Non-pigmented ciliary epithelial cell (primary cell): ENCODE results near the gene SH3GL1.

ENCODE experiments used
- DNase-seq: peaks from one replicate; pipeline ENCODE4 v3.0.0-alpha.2; 2010; ENCODE audit warnings: low read depth

Gene SH3GL1

DNA sequence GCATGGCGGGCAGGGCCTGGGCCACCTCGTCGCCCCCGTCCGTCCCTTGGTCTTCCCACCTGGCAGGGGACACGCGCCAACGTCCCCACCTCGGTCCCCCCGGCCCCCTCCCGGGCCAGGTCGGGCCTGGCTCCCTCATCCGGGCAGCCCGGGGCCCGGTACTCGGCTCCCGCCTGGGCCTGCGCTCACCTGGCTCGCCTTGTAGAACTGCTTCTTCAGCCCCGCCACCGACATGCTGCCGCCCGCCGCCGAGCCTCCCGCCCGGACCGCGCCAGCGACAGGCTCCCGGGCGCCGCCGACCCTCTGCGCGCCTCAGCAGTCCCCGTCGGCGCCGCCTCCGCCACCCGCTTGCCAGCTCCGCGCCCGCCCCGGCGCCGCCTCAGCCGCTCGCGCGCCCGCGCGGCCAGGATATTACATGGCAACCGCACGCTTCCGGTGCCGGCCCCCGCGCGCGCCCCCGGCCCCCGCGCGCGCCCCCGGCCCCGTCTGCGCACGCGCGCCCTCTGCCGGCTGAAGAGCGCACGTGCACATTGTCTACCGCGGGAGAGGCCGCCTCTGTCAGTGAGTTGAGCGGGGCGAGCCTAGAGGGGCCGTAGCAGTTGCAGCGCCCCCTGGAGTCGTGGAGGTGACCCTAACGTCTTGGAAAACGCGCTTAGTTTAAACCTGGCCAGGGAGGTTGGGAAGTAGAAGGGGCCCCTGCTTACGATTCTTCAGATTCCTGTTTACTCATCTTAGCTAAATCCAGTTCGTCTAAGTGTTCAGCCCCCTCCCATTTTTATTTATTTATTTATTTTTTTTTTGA lies at the start of gene SH3GL1:
TSS of gene SH3GL1 (minus strand) at position 413 of the 802 bp plus-strand sequence. CDS start at position 234, 179 bp downstream.
- no peak for DNase-seq

DNA sequence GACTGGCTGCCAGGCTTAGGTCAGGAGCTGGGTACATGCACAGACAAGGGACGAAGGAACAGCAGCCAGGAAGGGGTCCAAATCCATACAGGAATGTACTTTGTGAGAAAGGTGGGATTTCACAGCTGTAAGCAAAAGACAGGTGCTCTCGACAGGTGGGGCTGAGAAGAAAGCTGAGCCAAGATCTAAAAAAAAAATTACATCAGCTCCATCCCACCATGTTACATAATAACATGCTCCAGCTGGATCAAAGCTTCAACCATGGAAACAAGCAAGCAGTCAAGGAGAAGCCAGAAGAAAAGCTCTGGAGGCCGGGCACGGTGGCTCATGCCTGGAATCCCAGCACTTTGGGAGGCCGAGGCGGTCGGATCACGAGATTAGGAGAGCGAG lies 49.3 kb upstream of the SH3GL1 start:
- DNase-seq = no peak

- DNase-seq = no peak
Observed at GRCh38 chr19:4449022-4449638, 48.8 kb upstream of the SH3GL1 start.

GRCh38 chr19:4448147-4448985 lies 48.0 kb upstream of the SH3GL1 start:
- no peak for DNase-seq

DNA sequence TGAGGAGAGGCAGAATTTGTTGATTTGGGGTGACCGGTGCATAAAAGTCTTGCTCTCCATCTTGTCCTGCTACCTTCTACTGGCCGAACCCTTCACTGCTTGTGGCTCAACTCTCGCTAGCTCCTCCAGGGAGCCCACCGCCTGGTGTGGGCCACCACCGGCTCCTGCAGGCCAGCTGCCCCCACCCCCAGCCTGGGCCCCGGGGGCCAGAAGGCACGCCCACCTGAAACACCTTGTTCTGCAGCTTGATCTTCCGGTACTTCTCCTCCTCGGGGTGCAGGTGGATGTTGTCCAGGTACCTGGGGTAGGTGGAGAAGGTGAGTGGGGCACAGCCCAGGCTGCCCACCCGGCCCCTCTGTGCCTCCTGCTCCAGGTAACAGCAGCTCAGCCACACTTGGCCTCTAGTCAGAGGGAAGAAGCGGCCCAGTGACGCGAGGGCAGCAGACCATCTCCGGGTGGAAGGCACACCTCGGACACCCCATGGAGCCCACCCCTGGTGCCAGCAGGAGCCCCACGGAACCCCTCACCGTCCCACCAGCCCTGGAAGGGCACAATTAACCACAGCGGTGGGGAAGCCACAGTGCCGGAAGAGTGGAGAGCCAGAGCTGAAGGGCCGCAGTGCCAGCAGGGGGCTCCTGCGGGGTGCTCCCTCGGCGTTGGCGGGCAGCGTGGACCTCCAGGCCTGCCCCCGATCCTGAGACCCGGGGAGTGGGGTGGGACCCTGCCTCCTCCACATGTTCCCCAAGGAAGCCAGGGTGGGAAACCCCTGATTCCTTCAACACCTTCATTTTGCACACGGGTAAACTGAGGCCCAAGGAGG lies 47.2 kb upstream of the SH3GL1 start:
- DNase-seq = no peak

- DNase-seq = no peak
Observed at GRCh38 chr19:4446704-4447200, 46.4 kb upstream of the SH3GL1 start.

DNA sequence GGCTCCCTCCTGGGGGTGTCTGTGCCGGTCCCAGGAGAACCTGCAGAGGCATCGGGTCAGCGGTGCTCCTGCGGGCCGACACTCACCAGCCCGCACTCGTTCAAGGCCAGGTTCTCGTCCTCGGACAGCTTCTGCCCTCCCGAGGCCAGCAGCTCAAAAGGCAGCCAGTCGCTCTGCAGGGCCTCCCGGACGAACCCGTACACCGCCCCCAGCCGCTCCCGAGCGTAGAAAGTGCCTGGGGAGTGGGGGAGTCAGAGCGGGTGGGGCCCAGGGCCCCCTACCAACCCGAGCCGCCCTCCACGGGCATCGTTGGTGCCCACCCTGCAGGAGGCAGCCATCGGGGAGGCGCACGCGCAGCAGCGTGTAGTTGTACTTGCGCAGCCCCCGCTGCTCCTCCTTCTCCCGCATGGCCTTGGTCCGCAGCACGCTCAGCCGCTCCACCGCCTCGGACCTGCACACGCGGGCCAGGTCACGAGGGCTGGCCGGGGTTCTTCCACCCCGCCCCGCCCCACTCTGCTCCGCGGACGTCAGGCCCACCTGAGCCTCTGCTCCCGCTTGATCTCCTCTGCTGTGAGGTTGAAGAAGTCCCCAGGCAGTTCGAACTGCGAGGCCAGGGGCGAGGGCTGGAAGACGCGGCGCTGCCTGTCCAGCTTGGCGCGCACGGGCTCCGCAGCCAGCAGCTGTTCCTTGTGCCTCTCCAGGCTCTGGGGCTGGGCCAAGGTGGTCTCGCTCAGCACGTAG lies 45.8 kb upstream of the SH3GL1 start:
- no peak for DNase-seq

- no peak for DNase-seq
Observed at GRCh38 chr19:4444765-4445741, 44.7 kb upstream of the SH3GL1 start.

GRCh38 chr19:4443966-4444764 lies 43.8 kb upstream of the SH3GL1 start:
- no peak for DNase-seq

- no peak for DNase-seq
Observed at GRCh38 chr19:4443188-4443587, 42.8 kb upstream of the SH3GL1 start.

- DNase-seq = no peak
Observed at GRCh38 chr19:4442819-4443146, 42.4 kb upstream of the SH3GL1 start.

- DNase-seq = no peak
Observed at GRCh38 chr19:4441994-4442818, 41.9 kb upstream of the SH3GL1 start.

- no peak for DNase-seq
Observed at GRCh38 chr19:4439243-4439642, 38.9 kb upstream of the SH3GL1 start.

DNA sequence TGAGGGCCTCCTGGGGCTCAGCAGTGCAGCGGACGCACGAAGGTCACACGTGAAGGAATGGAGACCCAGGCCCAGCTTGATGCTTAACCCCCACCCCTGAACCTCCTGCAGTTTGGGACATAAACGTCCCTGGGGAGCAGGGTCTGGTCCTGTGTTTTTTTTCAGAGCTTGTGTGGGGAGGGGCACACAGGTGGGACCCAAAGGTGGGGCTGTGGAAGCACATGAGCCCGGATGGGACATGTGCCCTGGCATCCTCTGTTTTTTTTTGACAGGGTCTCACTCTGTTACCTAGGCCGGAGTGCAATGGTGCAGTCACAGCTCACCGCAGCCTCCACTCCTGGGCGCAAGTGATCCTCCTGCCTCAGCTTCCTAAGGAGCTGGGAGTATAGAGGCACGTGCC lies 36.8 kb upstream of the SH3GL1 start:
- no peak for DNase-seq

GRCh38 chr19:4436231-4436630 lies 35.9 kb upstream of the SH3GL1 start:
- DNase-seq = no peak

DNA sequence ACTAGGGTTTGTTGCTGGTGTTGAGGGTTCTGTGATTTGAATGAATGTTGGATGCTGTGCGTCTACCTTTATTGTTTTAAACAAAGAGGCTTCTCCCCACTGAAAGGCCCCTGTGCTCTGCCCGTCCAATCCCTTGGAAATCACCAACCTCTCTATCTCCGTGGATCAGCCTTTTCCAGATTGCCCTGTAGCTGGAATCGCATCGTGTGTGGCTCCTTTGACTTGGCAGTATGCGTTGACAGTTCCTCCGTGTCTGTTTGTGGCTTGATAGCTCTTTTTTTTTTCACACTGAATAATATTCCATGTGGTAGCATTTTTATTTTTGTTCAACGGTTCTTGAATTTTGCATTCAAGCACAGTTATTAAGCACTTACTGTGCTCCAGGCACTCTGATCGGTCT lies 34.0 kb upstream of the SH3GL1 start:
- DNase-seq = no peak

GRCh38 chr19:4432918-4433506 lies 32.7 kb upstream of the SH3GL1 start:
- DNase-seq = no peak
